ENCODE results near the gene CSMD2. TPM values are rescaled to one million over a fixed set of nuclear protein-coding genes. Genes with fewer than 3 reads are reported as not detected.

CSMD2 gene
- total and polyA plus RNA-seq, 2 of the 8 experiments (the other 6 are each of a cell fraction or from before 2014, with no cell fraction given): 7.0 to 14.7 TPM

GRCh38 chr1:34066981-34067603, 97.9 kb downstream of the CSMD2 start:
- H4K5ac ChIP-seq (ENCODE audit: insufficient read length, low read depth, low read length): no peak overlapping the region
- no peak overlapping the region for H2AK5ac ChIP-seq (ENCODE audit: low read depth, low read length)
- H4K20me1 ChIP-seq (replicated peaks in 1 of 2; ENCODE audit: control insufficient read depth in 1 of 2, insufficient read depth in 2 of 2, low read length in 2 of 2): peaks cover 0 to 2% of the 10 kb centered on the region in 2 experiments
- DNase-seq (ENCODE audit: low read depth in 1 of 2, low spot score in 2 of 2) (no peak), FAIRE-seq (no peak)
- no peak overlapping the region for H2AFZ ChIP-seq (ENCODE audit: low read length)
- no peak overlapping the region for H2BK5ac ChIP-seq (ENCODE audit: low read depth, low read length)
- no peak overlapping the region for H3K14ac ChIP-seq (ENCODE audit: insufficient read length)
- H2BK12ac ChIP-seq (ENCODE audit: low read depth, low read length): no peak overlapping the region
- no peak overlapping the region for H4K91ac ChIP-seq (replicated peaks; ENCODE audit: insufficient read length, low read length)
- H3K4me2 ChIP-seq (ENCODE audit: insufficient read depth in 1 of 2, low read depth in 2 of 2, low read length in 2 of 2): no peak overlapping the region
- peaks cover 16 to 18% of the 10 kb centered on the region in 2 experiments for H3K9me3 ChIP-seq (ENCODE audit: insufficient read depth in 2 of 2, low read depth in 1 of 2, low read length in 1 of 2)
- peaks cover 0 to 7% (median 1%) of the 10 kb centered on the region in 4 experiments; a peak in 3 of 7 replicates for H3K4me1 ChIP-seq (replicated peaks in 1 of 4; ENCODE audit: control insufficient read depth in 3 of 4, insufficient read depth in 4 of 4, low read length in 3 of 4)
- H3K56ac ChIP-seq (replicated peaks; ENCODE audit: insufficient read length, low read depth, low read length): no peak overlapping the region
- no peak overlapping the region for H3K9ac ChIP-seq (replicated peaks in 1 of 4; ENCODE audit: extremely low read depth in 1 of 4, low read depth in 3 of 4, low read length in 3 of 4)
- no peak overlapping the region for H3K4me3 ChIP-seq (ENCODE audit: extremely low read depth in 1 of 4, insufficient read depth in 2 of 4, low read depth in 3 of 4, low read length in 4 of 4)
- H3K79me1 ChIP-seq (ENCODE audit: low read depth, low read length): peaks cover 7% of the 10 kb centered on the region; the same call in 1 of the 2 replicates
- H2BK15ac ChIP-seq (ENCODE audit: low read length): no peak overlapping the region
- H3K18ac ChIP-seq (ENCODE audit: extremely low read depth, low read length): no peak overlapping the region
- peaks cover 0 to 15% (median 0%) of the 10 kb centered on the region in 4 experiments; a peak in 2 of 8 replicates for H3K36me3 ChIP-seq (ENCODE audit: control insufficient read depth in 2 of 4, insufficient read depth in 4 of 4, low read length in 3 of 4)
- no peak overlapping the region for H2BK20ac ChIP-seq (ENCODE audit: low read length)
- H3K23me2 ChIP-seq (ENCODE audit: low read depth, low read length): no peaks in the 10 kb centered on the region
- no peaks in the 10 kb centered on the region for H3K27me3 ChIP-seq (replicated peaks in 1 of 4; ENCODE audit: control insufficient read depth in 3 of 4, extremely low read depth in 1 of 4, insufficient read depth in 3 of 4, low read length in 3 of 4)
- H3K4ac ChIP-seq (replicated peaks; ENCODE audit: insufficient read length, low read depth, low read length): no peak overlapping the region
- 94% methylated on average over 5 of the region's 5 CpGs; no CpG with 5 or more reads in 1 of the 2 experiments for WGBS, 2 experiments (ENCODE audit: extremely low coverage in 1 of 2, insufficient coverage in 1 of 2, insufficient read length in 1 of 2, insufficient replicate concordance in 2 of 2, low coverage in 1 of 2, low lambda C conversion rate in 2 of 2, missing lambda C conversion rate in 1 of 2)
- H2BK120ac ChIP-seq (replicated peaks; ENCODE audit: low read depth, low read length): no peak overlapping the region
- H4K8ac ChIP-seq (ENCODE audit: extremely low read depth, insufficient read depth, low read length): no peak overlapping the region; the same call in 1 of the 2 replicates
- POLR2A ChIA-PET (ENCODE audit: partially characterized antibody): interaction anchor here (1.1 kb wide), 1 partner anchor 27 kb away, joined by 3 read pairs; no protein-coding TSS in a partner anchor
- peaks cover 0 to 17% of the 10 kb centered on the region in 2 experiments; a peak in 2 of 4 replicates for H3K79me2 ChIP-seq (ENCODE audit: control insufficient read depth in 1 of 2, insufficient read depth in 2 of 2, low read length in 2 of 2)
- CTCF ChIA-PET (ENCODE audit: partially characterized antibody): interaction anchor here (0.6 to 2.3 kb wide), 5 partner anchors 9 to 362 kb away, joined by 3 to 7 read pairs (median 4); no protein-coding TSS in a partner anchor
- H3K27ac ChIP-seq (ENCODE audit: low read depth, low read length): no peak overlapping the region
- no peak overlapping the region for H3K23ac ChIP-seq (ENCODE audit: insufficient read length)
- no peak for TF ChIP-seq JUN (IDR thresholded peaks at IDR 0.05; ENCODE audit: low read depth, low read length)
- no peak for TF ChIP-seq CHD1 (IDR thresholded peaks at IDR 0.05; ENCODE audit: low read depth, low read length)
- TF ChIP-seq MAX (IDR thresholded peaks at IDR 0.05): no peak
- no peak for TF ChIP-seq BRCA1 (IDR thresholded peaks at IDR 0.05; ENCODE audit: low read depth, low read length)
- TF ChIP-seq POU5F1 (IDR thresholded peaks at IDR 0.05; ENCODE audit: low read depth, low read length): no peak
- TF ChIP-seq GABPA (IDR thresholded peaks at IDR 0.05; ENCODE audit: borderline replicate concordance, insufficient read depth, low read length): no peak
- no peak for TF ChIP-seq SP4 (IDR thresholded peaks at IDR 0.05; ENCODE audit: low read length)
- no peak for TF ChIP-seq RBBP5 (IDR thresholded peaks at IDR 0.05; ENCODE audit: borderline replicate concordance, low read depth, low read length)
- TF ChIP-seq SIN3A (conservative IDR thresholded peaks at IDR 0.05 in 1 of 2, IDR thresholded peaks at IDR 0.05 in 1 of 2; ENCODE audit: low read depth in 1 of 2, low read length in 2 of 2): no peak
- TF ChIP-seq EGR1 (IDR thresholded peaks at IDR 0.05; ENCODE audit: borderline replicate concordance, low read depth, low read length): no peak
- no peak for TF ChIP-seq TEAD4 (IDR thresholded peaks at IDR 0.05; ENCODE audit: low read depth, low read length)
